Stimulated activated CD4-positive, alpha-beta T cell treated with anti-CD3 and anti-CD28 coated beads, Interleukin-1b, Interleukin-23, amount 100 ng/mL, for 24 hours (primary cell): ENCODE data around the gene ARID4B.
A peak's percentile ranks its signal among the peaks of the same experiment; 100 is the strongest.

ENCODE experiments used
- DNase-seq, 4 experiments: peaks; one replicate each; pipeline ENCODE4 v3.0.0-alpha.2; 2020; ENCODE audit warnings: low read depth in 4 of 4, low spot score in 1 of 4

ARID4B gene

DNA sequence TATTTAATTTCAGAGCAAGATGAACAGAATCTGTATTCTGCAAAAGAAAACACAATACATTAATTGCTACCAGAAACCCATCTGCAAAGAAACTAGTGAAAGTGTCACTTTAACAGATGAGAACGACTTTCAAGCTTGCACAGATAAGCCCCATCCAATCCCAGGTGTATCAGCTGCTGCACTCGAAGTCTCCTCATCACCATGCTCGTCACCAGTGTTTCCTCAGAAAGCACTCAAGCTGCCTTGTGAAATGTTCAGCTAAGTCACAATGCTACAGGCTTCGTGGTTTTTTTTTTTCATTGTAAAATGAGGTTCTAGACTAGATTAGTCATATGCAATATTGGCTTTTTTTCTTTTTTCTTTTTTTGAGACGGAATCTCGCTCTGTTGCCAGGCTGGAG, 196.0 kb downstream of the ARID4B start:
- DNase-seq = no peak

DNA sequence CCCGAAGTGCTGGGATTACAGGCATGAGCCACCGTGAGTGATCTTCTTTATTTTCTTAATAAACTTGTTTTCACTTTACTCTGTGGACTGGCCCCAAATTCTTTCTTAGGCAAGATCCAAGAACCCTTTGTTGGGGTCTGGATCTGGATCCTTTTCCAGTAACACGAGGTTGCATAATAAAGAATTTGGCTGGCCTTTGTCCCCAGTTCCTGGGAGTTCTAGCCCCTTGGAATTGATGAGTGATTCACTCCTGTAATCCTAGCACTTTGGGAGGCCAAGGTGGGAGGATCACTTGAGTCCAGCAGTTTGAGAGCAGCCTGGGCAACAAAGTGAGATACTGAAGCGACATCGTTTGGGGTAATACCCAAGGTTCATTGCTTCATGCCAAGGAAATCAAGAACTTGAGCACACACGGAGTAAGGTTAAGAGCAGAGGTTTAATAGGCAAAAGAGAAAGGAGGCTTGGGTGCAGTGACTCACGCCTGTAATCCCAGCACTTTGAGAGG, 197.2 kb downstream of the ARID4B start:
- no peak for DNase-seq

DNA sequence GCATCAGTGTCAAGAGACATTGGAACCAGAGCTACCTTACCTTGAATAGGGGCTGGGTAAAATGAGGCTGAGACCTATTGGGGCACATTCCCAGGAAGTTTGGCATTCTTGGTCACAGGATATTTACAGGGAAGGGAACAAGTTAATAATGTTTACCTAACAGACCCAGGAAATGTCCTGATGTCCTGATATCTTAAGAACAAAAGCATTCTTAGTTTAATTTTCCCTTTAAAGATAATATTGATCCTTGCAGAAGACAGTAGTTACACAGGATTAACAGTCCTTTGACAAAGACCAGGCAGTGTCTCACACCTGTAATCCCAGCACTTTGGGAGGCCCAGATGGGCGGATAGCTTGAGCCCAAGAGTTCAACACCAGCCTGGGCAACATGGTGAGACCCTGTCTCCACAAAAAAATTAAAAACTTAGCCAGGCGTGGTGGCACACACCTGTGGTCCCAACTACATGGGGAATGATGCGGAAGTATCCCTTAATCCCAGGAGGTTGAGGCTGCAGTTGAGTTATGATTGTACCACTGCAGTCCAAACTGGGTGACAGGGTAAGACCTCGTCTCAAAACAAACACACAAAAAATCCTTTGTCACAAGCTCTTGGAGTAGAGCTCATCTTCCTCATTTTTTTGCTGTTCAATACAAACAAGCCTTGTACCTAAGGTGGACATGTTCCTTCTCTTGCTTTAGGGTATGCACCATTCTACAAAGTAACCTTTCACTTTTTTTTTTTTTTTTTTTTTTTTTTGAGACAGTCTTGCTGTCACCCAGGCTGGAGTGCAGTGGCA, 198.0 kb downstream of the ARID4B start:
- no peak for DNase-seq

DNA sequence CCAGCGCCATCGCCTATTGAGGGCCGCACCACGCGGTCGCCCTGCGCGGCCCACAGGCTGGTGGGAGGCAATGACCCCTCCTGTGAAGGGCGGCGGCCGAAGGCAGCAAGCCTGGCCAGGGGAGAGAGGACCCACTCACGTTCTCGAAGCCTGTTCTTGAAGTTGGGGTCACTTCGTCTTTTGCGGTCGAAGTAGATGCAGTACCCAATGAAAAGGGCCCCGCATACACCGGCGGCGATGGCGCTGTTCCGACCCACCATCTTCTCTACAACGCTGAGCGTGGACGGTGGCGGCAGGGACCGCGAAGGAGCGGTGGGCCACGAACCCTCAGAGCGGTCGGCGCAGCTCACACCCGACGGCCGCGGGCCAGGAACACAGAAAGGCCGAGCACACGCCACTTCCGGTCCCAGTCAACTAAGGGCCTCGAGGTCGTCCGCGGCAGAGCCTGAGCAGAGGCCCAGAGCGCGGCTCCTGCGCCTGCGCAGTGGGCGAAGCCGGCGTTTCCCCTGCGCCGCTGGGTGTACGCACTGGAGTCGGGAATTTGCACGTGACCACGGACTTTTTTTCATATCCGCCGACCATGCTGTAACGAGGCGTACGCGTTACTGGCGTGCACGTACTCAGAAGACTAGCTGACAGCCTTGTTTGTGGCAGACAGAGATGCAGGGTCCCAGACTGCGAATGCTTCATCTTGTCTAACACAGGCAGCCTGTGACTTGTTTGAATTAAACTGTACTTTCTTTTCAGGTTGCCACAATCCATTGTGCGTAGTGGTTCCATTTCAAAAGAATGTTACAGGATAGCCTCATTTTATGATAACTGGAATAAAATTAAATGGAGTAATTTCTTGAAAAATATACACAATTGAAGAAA, 199.3 kb downstream of the ARID4B start, which contains the start of gene TOMM20:
Gene TOMM20 (minus strand): TSS at position 382 of the 873 bp plus-strand sequence. CDS start 122 bp downstream, at position 260.
- peak; percentile 74 to 92 (median 88) for DNase-seq

DNA sequence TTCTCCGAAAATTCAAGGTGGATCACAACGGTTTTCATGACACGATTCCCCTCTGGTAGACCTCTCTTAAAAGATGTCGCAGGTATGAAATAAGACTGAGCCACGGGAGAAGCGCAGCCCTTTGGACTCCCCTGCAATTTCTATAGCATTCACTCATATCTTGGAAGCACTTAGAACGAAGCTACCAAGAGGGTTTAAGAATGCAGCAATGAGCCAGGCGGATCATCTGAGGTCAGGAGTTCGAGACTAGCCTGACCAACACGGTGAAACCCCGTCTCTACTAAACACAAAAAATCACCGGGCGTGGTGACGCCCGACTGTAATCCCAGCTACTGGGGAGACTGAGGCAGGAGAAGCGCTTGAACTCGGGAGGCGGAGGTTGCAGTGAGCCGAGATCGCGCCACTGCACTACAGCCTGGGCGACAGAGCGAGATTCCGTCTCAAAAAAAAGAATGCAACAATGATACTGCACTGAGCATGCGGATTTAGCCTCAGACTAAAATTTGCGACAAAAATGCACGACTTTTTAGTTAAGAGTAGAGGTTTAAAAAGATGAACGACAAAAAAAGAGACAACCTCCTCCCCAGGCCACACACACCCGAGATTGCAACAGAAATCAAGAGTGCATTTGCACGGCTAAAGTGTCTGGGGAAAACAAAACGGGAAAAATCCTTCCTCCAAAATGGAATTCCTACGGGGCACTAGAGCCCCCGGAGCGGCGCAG, 200.1 kb downstream of the ARID4B start:
- no peak for DNase-seq

DNA sequence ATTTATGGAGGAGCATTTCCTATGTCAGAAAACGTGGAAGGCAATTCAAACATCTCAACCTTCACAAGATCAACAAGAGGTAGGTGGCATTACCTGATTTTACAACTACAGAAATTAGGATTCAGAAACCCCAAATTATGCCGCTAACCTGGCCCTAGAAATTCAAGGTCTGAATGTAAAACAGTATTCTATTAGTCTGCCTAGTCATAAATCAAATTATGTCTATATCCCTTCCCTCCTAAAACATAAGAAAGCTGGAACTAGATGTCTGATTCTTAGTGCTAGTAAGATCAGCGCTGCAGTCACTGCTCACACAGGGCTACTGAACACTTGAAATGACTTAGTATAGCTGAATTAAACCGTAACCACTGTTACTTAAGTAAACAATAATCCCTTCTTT, 200.8 kb downstream of the ARID4B start:
- DNase-seq = no peak

DNA sequence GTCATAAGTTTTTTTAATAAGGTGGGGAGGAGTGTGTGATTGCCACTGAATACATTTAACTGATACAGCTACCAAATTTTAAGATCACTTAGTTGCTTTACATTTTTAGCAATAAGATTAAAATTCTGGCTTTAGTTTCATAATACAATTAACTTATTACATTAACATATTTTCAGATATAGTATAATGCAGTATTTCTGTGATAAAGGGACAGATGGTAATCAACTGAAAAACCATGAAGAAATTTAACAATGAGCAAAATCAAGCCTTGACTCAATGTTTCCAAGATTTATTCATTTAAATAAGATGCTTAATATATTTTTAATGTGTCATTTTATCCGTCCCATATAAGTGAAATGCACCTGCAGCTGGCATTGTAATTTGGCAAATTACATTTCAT, 203.3 kb downstream of the ARID4B start:
- DNase-seq = no peak

DNA sequence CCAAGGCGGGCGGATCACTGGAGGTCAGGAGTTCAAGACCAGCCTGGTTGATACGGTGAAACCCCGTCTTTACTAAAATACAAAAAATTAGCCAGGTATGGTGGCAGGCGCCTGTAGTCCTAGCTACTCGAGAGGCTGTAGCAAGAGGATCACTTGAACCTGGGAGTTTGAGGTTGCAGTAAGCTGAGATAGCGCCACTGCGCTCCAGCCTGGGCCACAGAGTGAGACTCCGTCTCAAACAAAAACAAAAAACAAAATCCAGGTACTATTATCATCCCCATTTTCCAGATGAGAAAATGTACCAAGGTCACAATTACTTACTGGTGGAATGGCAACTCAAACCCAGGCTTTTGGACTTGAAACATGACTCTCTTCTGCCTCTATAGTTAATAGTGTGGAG, 203.9 kb downstream of the ARID4B start:
- DNase-seq = no peak

DNA sequence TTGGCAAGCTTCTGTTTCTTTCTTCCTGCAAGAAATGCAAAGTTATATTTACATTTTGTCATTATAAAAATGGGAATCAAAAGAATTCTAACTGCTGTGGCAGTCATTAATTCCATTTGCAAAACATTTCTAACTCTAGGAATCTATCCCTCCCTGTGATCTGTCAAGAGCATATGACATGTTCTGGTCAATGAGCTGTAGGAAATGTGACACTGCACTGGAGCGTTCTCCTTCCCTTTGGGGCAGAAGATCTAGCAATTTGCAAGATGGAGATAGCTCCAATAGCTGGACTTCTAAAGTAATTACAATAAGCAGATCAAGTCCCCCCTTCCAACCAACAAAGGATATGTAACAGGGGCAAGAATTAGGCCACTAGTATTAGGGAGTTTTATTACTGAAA, 205.6 kb downstream of the ARID4B start:
- DNase-seq = no peak
